SH-SY5Y (cell line): ENCODE data around the gene RIT2.

Source experiments
- GATA2 ChIP-seq: IDR thresholded peaks from 2 replicates; pipeline ENCODE4 v1.6.1; 2011; ENCODE audit warnings: mild to moderate bottlenecking, low read depth, low read length
- GATA3 ChIP-seq: IDR thresholded peaks from 2 replicates; pipeline ENCODE4 v1.6.1; 2011; ENCODE audit warnings: low read depth, mild to moderate bottlenecking, low read length, moderate library complexity

The RIT2 gene

DNA sequence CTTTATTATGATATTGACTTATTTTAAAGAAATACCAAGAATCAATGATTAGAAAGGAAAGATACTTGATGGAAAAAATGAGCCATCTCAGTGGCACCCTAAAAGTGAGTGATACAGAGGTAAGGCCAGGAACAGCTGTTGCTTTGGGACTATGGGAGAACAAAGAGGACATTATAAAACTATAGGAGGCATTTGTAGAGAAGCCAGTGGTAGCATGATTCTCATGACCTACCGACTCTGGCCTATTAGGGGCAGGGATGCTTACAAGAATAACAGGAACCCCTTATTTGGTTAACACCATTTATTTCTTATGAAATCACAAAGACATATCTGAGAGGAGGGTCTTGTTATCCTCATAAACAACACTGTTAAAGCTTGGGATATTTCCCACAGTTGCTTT is 162.2 kb downstream of the RIT2 start:
- TF ChIP-seq GATA3 (no peak), GATA2 (no peak)

GRCh38 chr18:42950732-42951131 is 164.8 kb downstream of the RIT2 start:
- no peak for TF ChIP-seq GATA2
- no peak for TF ChIP-seq GATA3

GRCh38 chr18:42948831-42949230 is 166.7 kb downstream of the RIT2 start:
- TF ChIP-seq GATA3 (no peak), GATA2 (no peak)

DNA sequence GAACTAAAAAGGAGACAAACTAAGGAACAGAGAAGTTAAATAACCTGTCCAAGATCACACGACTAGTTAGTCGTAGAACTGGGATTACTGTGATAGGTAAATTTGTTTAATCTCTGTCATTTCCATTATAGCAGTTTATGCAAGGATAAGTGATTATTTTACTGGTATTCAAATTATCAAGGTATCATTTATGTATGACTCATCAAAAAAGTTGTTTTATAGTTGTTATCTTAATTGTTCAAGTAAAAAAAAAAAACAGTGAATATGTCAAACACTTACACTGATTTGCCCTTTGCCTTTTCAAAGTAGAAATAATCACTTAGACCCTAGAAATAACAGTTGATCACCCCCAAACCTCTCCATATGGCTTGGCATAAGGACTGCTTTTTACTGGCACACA is 173.6 kb downstream of the RIT2 start:
- TF ChIP-seq GATA2 = no peak
- TF ChIP-seq GATA3 = no peak

GRCh38 chr18:42941021-42941420 is 174.5 kb downstream of the RIT2 start:
- TF ChIP-seq GATA2 = no peak
- no peak for TF ChIP-seq GATA3

DNA sequence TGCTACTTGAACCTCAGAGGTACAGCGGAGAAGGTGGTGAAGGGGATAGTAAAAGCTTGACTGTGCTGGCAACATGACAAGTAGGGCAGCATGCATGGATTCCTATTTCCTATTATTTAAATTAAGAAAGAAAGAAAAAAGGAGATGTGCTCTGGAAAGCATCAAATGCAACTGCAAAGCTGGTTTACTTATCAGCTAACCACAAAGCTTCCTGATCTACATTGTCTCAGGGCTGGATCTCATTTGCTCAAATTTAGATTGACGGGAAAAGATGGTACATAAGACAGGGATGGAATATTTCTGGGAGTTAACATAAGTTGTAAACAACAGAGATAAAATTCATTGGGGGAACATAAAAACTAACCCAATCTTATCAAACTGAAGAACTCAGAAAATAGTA is 178.0 kb downstream of the RIT2 start:
- TF ChIP-seq GATA2 (peak; percentile 85), GATA3 (peak; percentile 97)

GRCh38 chr18:42936289-42936688 is 179.2 kb downstream of the RIT2 start:
- no peak for TF ChIP-seq GATA3
- no peak for TF ChIP-seq GATA2

GRCh38 chr18:42931491-42931890 is 184.0 kb downstream of the RIT2 start:
- TF ChIP-seq GATA2 (no peak), GATA3 (no peak)

DNA sequence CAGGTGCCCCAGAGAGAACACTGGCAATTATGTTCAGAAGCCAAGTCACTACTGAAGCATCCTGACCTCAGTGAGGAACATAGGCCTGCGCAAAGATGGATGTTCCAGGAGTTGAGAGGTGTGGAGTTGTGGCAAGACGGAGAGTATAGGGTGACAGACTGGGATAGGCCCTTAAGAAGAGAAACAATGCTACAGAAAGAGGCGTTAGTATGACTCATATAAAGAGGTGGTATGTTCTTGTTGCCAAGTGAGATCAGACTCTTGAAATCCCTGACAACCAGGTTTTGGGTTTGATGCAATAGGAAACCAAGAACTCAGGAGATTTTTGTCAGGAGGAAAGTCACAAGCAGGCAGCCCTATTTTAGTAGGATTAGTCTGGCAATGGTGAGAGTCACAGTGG is 185.6 kb downstream of the RIT2 start:
- no peak for TF ChIP-seq GATA2
- no peak for TF ChIP-seq GATA3

GRCh38 chr18:42929181-42929580 is 186.3 kb downstream of the RIT2 start:
- no peak for TF ChIP-seq GATA2
- no peak for TF ChIP-seq GATA3

- TF ChIP-seq GATA3 = no peak
Observed at GRCh38 chr18:42925036-42925435, 190.4 kb downstream of the RIT2 start.

- TF ChIP-seq GATA3 (no peak), GATA2 (no peak)
Observed at GRCh38 chr18:42922363-42922762, 193.1 kb downstream of the RIT2 start.

GRCh38 chr18:42921226-42921737 is 194.2 kb downstream of the RIT2 start:
- TF ChIP-seq GATA2 = no peak
- TF ChIP-seq GATA3 = no peak

DNA sequence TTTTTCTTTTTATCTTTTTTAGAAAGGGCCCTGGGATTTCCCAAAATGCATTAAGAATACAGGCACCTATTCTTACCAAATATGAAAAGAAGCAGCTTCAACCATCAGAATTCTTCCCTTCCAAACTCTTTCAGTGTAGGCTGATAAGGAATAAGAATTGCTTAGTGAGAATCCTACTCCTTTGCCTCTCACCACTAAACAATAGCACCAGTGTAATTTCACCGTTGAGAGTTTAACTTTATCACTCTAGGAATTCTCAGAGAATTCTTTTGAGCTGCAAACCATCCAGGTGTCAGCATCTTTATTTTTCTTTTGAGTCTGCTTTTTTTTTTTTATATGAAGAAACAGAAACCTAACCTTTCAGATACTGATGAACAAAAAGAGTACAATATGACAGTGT is 194.9 kb downstream of the RIT2 start:
- TF ChIP-seq GATA3 (no peak), GATA2 (no peak)

GRCh38 chr18:42915299-42915698 is 200.2 kb downstream of the RIT2 start:
- no peak for TF ChIP-seq GATA3
- no peak for TF ChIP-seq GATA2

DNA sequence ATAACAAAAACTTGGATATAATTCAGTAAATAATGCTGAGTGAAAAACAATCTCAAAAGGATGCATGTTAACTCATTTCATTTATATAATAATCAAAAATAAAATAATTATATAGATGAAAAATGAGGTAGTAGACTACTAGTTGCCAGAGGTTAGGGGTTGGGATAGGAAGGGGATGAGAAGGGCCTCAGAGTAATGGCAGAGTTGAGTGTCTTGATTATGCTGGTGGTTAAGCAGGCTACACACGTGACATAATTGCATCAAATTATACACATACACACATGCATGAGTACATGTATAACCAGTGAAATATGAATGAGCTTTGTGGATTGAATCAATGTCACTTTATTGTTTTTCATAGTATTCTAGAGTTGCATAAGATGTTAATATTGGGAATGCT is 201.0 kb downstream of the RIT2 start:
- no peak for TF ChIP-seq GATA2
- TF ChIP-seq GATA3 = no peak
